ENCODE data around the gene GRIP1.
A peak's percentile ranks its signal among the peaks of the same experiment; 100 is the strongest.
"Not testable (repeated sequence)": the region's sequence is repeated elsewhere in the genome, so short reads cannot be mapped to it uniquely, and the experiment has no call there.

The GRIP1 gene

DNA sequence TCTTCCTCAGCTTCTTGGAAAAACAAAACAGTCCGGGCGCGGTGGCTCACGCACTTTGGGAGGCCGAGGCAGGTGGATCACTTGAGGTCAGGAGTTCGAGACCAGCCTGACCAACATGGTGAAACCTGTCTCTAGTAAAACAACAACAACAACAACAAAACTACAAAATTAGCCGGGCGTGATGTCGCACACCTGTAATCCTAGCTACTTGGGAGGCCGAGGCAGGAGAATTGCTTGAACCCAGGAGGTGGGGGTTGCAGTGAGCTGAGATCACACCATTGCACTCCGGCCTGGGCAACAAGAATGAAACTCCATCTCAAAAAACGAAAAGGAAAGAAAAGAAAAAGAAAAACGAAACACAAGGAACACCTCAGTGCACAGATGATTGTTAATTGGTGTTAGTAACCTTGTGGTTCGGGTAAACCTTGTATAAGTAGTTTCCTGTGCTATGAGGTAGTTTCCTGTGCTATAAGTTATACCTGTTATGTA is 375.5 kb downstream of the GRIP1 start:
- not testable (repeated sequence) for DNase-seq

GRCh38 chr12:66302827-66303169 is 376.1 kb downstream of the GRIP1 start:
- no peak for DNase-seq

DNA sequence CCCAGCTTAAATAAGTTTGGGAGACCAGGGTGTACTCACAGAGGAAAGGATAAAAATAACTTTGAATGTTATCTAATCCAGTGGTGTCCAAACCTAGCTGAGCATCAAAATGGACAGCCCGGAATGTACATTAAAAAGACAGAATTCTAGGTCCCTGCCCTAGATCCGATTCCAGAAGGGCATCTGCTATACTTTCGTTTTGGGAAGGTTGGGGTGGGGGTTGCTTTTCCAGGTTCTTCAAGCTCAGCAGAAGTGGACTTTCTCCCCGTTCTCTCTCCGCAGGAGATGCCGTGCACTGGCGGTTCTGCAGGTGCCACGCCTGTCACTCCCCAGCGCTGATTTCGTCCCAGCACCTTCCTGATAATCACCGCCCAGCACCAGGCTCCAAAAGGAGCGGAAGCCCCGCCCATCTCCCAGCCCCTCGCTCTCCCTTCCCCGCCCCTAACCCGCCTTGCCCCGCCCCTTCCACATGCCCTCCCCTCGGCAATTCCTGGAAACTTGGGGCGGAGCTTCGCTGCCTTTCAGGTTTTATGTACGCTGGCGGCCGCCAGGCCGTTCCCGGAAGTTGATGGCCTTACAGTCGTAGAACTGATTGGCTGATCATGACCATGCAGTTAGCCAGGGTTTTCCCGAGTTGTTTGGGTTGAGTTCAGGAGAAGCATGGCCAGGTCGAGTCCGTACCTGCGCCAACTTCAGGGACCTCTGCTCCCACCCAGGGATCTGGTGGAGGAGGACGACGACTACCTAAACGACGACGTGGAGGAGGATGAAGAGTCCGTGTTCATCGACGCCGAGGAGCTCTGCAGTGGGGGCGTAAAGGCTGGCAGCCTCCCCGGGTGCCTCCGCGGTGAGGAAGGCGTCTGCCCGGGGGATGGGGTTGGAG is 376.7 kb downstream of the GRIP1 start, which contains the start of gene HELB:
Gene HELB (plus strand): TSS at position 550 of the 883 bp plus-strand sequence. CDS start 111 bp downstream, at position 661.
- DNase-seq: peak; percentile 99

- DNase-seq: no peak
These were observed 381.0 kb downstream of the GRIP1 start for GRCh38 chr12:66297923-66298322.

Measured in stimulated activated CD4-positive, alpha-beta T cell treated with anti-CD3 and anti-CD28 coated beads, Interleukin-12 subunit alpha, Interleukin-12 subunit beta, amount 100 ng/mL, for 4 hours (primary cell).